ENCODE measurements around the gene COTL1.

Gene COTL1

DNA sequence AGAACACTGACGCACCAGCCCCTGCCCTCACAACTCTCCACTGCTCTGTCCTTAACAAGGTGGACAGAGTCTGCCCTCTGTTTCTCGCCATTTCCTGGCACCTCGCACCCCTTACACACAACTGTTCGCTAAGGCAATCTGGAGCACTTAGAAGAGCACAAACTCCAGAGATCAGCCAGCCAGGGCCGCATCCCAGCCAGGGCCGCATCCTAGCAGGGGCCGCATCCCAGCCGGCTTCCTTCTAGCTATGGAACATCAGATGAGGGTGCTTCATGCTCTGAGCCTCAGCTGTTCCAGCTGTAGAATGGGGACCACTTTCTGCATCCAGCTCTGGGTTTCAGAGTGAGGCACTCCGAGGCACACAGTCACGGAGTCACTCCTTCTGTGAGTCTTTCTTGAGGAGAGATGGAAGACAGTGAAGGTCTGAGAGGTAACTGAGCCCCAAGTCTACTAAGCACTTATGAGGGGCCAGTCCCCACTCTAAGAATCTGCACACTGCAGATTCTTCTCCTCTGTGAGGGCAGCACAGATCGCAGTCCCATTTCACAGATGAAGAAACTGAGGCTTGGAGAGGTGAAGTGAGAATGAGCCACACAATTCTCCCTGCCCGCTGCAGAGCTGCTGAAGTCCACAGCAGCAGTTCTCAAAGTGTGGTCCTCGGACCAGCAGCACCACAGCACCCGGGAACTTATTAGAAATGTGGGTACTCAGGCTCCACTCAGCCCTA, 20.9 kb downstream of the COTL1 start:
- DNase-seq (ENCODE audit: low read depth in 2 of 2): no peak

DNA sequence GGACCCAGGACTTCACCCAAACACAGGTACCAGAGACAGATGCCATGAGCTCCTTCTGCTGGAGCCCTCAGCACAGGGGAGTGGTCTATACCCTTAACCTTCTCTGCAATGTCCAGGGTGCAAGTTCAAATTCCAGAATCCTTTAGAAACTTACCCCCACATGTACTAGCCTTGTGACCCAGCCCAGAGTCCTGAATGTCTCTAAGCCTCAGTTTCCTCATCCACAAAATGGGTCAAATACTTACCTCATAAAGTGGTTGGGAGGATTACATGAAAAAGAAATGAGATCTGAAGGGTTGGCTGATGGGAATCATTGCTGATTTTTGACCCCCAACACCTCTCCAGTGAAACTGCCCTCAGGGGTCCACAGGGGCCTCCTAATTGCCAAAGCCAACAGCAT, 21.7 kb downstream of the COTL1 start:
- DNase-seq (ENCODE audit: low read depth in 2 of 2): no peak

- no peak for DNase-seq (ENCODE audit: low read depth in 2 of 2)
Measured at GRCh38 chr16:84595052-84595481, 22.8 kb downstream of the COTL1 start.

DNA sequence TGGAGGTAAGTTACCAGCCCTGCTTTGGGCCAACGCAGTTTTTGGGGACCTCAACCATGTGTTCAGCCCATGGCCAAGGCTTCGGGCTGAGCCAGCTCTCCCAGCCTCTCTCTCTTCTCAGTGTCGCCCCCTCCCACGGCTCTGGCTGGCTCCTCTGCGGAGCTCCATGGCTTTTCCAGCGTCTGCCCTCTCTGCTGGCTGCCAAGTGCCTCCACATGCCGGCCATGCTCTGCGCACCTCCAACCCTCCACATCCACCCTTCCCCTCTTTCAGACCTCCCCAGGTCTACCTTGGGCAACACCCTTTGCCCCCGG, 23.2 kb downstream of the COTL1 start:
- DNase-seq (ENCODE audit: low read depth in 2 of 2): no peak

DNA sequence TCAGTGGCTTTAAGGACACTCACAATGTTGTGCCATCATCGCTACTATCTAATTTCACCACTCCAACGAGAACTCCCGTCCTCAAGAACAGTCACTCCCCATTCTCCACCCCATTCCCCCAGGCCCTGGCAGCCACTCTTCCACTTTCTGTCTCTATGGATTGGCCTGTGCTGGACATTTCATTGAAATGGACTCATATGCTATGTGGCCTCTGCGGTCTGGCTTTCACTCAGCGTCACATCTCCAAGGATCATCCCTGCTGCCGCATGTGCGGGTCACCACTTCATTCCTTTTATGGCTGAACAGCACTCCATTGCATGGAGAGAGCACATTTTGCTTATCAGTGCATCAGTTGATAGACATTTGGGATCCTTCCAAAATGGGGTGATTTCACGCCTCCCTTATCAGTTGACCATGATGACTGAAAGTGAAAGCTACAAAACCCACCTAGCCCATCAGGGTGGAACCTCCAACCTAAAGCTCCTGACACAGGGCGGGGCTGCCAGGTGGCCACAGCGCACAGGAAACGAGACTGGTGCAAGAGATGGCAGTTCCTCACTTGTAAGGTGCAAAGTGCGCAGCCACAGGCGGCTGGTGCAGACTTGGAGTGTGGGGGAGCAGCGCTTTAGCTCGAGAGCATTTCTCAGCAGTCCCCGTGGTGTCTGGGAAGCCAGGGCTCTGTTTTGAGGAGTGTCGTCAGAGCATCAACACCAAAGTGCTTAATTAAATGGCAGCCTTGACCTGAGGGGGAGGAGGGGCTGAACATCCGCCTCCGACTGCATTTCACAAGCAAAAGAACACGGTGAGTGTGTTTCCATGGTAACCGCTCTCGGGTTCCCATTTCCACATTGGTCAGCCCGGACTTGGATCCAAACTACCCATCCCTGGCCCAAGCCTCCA, 23.8 kb downstream of the COTL1 start:
- DNase-seq (ENCODE audit: low read depth in 2 of 2): peak in 1 of 2 donors; percentile 48

- no peak for DNase-seq (ENCODE audit: low read depth in 2 of 2)
Measured at GRCh38 chr16:84592718-84593117, 25.2 kb downstream of the COTL1 start.

DNA sequence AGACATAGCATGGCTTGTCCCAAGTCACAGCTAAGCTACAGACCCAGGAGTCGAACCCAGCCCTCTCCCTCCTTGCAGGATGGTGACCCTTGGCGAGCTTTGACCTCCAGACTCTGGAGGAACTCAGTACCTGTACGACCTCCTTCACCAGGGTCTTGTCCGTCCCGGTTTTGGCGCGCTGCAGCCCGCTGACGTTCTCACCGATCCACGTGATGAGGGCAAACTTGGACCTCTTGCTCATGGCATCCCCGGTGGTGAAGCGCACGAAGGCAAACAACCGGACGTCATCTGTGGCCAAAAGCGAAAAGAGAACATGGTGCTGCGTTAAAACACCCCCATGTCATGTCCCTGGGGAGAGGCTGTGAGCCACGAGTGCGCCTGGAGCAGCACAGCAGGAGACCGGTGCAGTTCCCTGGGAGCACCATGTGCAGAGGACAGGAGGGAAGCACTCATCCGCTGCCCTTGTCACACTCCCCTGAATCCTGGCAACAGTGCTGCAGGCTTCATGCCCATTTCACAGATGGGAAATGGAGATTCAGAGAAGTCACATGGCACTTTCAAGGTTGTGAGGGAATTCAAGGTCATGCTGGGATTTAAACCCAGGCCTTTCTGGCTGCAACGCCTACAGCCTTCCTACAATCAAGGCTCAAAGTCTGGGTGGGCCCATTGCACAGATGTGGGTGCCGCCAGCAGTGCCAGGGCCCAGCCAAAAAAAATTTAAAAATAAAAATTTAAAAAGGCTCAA, 27.7 kb downstream of the COTL1 start:
- DNase-seq (ENCODE audit: low read depth in 2 of 2): no peak

DNA sequence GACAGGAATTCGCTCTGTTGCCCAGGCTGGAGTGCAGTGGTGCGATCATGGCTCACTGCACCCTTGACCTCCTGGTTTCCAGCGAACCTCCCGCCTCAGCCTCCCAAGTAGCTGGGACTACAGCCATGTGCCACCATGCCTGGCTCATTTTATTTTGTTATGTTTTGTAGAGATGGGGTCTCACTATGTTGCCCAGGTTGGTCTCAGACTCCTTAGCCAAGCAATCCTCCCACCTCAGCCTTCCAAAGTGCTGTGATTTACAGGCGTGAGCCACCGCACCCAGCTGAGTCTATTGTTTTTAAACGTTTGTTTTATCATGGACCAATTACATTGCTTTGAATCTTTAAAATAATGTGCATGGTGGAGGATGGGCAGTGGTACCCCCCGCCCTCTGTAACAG, 28.9 kb downstream of the COTL1 start:
- DNase-seq (ENCODE audit: low read depth in 2 of 2): no peak

- no peak for DNase-seq (ENCODE audit: low read depth in 2 of 2)
Measured at GRCh38 chr16:84585886-84586285, 32.0 kb downstream of the COTL1 start.

DNA sequence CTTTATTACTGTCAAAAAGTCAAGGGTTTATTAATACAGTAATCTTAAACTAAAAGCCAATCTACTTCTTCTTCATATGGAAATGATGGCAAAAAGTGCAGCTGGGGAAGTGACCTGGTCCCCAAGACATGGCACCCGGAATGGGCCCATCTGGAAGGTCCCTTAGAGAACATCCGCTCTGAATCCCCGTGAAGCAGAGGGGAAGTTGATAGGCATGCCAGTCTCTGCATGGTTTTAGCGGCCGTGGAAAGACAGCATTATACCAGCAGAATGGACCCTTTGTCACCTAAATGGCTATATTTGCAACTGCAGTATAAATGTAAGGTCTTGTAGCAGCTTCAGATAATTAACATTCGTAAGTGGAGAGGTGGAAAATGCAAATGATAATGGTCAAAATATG, 32.4 kb downstream of the COTL1 start:
- DNase-seq (ENCODE audit: low read depth in 2 of 2): no peak

- no peak for DNase-seq (ENCODE audit: low read depth in 2 of 2)
Measured at GRCh38 chr16:84584678-84585077, 33.2 kb downstream of the COTL1 start.

GRCh38 chr16:84583995-84584394, 33.9 kb downstream of the COTL1 start:
- no peak for DNase-seq (ENCODE audit: low read depth in 2 of 2)

- no peak for DNase-seq (ENCODE audit: low read depth in 2 of 2)
Measured at GRCh38 chr16:84582958-84583516, 34.8 kb downstream of the COTL1 start.

GRCh38 chr16:84581158-84581557, 36.7 kb downstream of the COTL1 start:
- DNase-seq (ENCODE audit: low read depth in 2 of 2): no peak

DNA sequence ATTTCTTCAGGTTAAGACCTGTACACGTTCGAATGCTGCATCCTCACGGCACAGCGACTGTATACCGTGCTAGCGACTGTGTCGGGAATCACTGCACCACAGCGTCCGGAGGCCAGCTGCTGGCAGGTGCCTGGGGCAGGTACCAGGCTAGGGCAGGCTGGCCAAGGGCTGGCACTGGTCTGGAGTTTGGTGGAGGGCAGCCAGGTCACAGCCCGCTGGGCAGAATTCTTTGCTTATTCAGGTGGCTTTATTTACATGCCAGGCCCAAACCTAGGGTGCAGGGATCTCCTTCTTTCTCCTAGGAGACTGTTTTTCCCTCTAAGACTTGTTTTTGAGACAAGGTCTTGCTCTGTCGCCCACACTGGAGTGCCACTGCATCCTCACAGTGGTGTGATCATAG, 37.9 kb downstream of the COTL1 start:
- DNase-seq (ENCODE audit: low read depth in 2 of 2): no peak

DNA sequence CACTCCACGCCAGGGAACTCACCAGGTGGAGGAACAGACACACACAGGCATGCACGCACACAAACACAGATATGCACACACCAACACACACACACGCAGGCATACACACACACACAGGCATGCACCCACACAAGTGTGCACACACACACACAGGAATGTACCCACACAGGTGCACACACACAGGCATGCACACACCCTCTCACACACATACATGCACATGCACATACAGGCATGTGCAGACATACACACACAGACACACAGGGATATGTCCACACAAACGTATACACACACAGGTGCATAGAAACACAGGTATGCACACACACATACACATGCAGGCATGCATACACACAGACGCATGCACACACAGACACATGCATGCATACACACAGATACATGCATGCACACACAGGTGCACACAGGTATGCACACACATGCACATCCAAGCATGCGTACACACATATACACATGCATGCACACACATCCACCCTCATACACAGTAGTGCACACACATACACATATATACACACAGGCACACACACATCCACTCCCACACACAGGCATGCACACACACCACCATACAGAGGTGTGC, 39.2 kb downstream of the COTL1 start:
- DNase-seq (ENCODE audit: low read depth in 2 of 2): no peak

GRCh38 chr16:84577034-84577803, 40.7 kb downstream of the COTL1 start:
- no peak for DNase-seq (ENCODE audit: low read depth in 2 of 2)

- DNase-seq (ENCODE audit: low read depth in 2 of 2): no peak
Measured at GRCh38 chr16:84575914-84576313, 42.0 kb downstream of the COTL1 start.

- DNase-seq (ENCODE audit: low read depth in 2 of 2): no peak
Measured at GRCh38 chr16:84574191-84574590, 43.7 kb downstream of the COTL1 start.

DNA sequence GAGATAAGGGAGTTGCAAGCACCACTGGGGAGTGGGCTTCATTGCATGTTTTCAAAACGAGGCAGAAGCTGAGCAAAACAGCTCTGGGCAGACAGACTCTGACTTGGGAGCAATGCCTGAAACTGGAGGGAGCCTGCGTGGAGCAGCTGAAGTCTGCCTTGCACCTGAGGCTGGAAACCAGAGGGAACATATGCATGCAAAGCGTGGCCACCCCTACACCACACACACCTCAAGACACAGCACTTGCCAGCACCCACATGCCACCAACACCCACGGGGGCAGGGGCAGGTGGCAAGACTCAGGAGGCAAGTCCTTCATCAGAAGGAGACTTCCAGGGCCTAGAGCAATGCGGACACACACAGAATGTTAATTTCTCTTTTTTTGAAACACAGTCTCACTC, 45.8 kb downstream of the COTL1 start:
- no peak for DNase-seq (ENCODE audit: low read depth in 2 of 2)

DNA sequence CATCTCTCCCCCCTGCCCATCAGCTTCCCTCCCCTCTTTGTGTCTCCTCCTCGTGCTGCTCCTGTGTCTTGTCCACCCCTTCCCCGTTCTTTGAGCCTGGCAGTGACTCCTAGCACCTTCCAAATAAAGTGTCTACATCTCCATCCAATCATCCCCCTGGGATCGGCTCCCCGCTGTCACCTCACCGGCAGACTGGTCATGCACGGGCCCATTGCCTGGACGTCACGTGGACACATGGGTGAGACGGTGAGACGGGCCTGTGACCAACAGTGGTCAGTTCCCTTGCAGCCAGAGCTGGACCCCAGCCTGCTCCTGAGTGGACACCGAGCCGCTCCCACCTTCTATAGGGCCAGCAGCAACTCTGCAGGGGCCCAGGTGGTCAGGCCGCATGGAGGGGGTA, 46.4 kb downstream of the COTL1 start:
- no peak for DNase-seq (ENCODE audit: low read depth in 2 of 2)

Measured in stimulated activated CD4-positive, alpha-beta T cell treated with anti-CD3 and anti-CD28 coated beads, Interleukin-4, amount 100 ng/mL, for 48 hours (primary cell).